Activated CD4-positive, CD25-positive, alpha-beta regulatory T cell treated with anti-CD3 and anti-CD28 coated beads, Interleukin-2, amount 50 U/mL, for 16 hours (primary cell): ENCODE data around the gene EFCAB6.

Experiments used
- DNase-seq: peaks from one replicate; pipeline ENCODE4 v3.0.0-alpha.2; 2020; ENCODE audit warnings: low read depth, low spot score

EFCAB6 gene

GRCh38 chr22:43750751-43751150 lies 61.4 kb downstream of the EFCAB6 start:
- DNase-seq: no peak

DNA sequence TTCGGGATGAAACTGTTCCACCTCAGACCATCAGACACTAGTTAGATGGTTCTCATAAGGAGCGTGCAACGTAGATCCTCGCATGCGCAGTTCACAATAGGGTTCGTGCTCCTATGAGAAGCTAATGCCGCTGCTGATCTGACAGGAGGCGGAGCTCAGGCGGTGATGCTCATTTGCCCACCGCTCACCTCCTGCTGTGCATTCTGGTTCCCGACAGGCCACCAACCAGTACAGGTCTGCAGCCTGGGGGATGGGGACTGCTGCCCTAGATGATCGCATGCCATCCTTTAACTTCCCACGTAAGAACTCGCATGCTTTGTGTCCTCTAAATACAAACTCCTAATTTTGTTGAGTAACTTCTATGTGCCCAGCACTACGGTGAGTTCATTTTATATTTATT lies 62.6 kb downstream of the EFCAB6 start:
- no peak for DNase-seq

GRCh38 chr22:43747877-43748276 lies 64.2 kb downstream of the EFCAB6 start:
- no peak for DNase-seq

DNA sequence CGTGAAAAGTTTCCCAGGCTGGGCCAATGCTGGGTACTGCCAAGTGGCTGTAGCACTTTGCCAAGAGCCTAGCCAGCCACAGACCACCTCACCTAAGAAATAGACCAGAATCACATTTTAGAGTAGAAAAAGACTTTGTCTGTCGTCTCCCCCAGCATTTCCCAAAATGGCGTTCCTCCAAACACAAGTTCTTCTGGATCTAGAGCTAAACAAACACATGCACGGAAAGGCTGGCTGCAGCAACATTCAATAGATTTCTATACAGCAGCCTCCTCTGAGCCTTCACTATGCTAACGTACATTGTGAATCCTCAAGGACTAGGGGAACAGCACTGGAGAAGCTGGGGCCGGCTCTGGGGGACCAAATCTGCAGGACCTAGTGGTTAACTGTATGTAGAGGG lies 65.0 kb downstream of the EFCAB6 start:
- no peak for DNase-seq

DNA sequence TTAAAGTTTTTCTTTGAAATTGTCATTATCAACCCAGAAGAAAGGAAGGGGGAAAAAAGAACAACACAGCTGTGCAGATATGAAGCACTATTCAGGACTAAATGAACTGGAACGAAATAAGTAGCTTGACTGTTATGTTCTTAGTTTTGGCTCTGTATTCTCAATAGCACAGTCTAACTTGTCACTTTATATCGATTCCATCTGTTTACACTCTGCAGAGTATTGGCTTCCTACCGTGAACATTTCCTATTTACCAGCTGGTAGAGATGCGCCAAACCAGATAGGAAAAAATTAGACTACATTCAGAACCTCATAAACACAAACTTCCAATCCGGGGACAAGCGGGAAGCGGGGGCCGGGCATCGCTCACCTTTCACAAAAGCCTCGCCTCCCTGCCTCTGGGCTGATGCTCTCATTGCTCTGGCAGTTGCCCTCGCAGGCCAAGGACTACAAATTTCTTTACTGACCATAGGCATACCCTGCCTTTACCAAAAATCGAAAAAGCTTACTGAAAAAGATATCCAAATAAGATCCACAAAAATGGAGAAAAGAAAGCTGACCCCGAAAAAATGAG lies 66.2 kb downstream of the EFCAB6 start:
- no peak for DNase-seq

- DNase-seq: no peak
These were observed 66.7 kb downstream of the EFCAB6 start for GRCh38 chr22:43745411-43745770.

GRCh38 chr22:43744700-43745410 lies 67.2 kb downstream of the EFCAB6 start:
- DNase-seq: no peak

- DNase-seq: no peak
These were observed 68.0 kb downstream of the EFCAB6 start for GRCh38 chr22:43743929-43744643.

DNA sequence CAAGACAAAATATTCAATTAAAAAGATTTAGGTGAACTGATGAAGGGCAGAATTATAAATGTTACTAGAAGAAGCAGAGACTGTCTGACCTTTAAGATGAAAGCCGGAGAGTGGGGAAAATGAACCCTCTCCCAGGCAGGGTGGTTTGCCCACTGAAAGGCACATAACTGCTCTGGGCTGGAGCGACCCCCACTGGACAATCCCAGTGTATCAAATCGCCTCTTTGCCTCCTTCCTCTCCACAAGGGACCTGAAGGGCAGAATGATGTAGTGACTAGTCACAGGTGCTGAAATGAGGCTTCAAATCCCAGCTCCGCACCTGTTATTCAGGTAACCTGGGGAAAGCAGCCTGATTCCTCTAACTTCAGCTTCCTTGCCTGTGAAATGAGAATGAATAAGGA lies 69.0 kb downstream of the EFCAB6 start:
- DNase-seq: no peak

DNA sequence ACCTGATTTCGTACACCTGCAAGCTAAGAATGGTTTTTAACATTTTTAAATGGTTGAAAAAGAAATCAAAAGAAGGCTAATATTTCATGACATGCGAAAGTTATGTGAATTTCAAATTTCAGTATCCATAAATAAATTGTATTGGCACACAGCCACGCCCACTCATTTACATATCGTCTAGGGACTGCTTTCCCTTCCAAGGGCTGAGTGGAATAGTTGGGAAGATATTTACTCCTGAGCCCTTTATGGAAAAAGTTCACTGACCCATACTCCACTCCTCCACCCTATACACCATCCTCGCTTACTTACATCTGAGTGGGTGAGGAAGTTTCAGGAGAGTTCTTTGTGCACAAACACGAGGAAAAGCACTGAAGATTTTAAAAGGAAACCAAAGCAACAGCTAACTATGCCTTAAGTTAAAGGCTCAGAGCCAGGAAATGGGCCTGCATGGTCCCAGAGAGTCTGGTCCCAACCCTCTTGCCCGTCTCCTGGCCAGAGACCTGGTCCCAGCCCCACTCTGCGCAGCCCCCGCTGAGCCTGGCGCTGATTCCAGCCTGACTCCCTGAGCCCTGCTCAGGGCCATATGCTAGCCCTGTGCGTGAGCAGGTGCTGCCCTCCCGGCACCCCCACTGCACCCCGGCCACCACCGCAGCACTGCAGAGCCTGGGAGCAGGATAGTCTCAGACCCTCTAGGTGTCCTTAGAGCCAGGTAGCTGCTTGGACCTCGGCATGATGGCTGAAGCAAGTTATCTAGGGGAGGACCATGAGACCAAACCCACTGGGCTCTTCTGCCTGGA lies 69.8 kb downstream of the EFCAB6 start:
- DNase-seq: no peak

DNA sequence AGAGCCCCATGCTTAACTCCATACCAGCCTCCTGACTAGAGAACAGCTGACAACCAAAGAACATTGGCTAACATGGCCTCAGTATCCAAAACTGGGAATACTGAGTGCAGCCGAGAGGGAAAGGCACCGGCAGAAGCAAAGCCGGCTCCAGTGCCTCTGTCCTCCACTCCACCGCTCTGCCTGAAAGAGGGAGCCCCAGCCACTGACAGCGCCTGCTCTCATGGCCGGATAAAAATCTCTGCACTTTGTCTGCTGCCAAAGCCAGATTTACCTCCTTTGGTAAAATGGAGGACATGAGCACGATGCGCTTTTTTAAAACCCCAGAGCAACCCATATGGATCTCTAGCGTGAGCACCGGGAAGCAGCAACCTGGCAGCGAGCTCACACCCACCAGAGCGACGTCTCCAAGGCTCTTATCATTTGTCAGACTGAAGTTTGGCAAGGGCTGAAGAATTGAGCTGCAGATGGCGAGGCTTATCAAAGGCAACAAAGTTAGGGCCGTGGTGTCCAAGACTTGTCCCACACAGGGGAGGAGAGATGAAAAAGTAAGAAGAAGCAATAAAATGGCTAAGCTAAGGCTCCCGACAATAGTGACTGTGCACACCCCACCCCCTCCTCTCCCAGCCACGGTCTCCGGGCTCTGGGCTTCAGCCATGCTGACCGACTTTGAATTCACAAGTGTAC lies 71.4 kb downstream of the EFCAB6 start:
- DNase-seq: no peak

- no peak for DNase-seq
These were observed 72.2 kb downstream of the EFCAB6 start for GRCh38 chr22:43739851-43740379.

DNA sequence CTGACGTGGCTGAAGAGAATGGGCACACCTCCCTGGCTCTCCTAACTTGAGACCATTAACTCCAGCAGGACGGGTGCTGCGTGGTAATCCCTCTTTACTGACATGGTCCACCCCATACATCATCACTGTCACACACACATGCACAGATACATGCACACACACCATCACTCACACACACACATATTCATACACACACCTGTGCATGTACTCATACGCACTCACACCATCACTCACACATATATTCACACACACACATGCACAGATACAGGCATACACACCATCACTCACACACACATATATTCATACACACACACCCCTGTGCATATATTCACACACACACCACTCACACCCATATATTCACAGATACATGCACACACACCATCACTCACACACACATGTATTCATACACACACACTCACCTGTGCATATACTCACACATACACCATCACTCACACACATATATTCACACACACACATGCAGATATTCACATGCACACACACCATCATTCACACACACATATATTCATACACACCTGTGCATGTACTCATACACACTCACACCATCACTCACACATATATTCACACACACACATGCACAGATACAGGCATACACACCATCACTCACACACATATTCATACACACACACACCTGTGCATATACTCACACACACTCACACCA lies 74.8 kb downstream of the EFCAB6 start:
- DNase-seq: no peak

DNA sequence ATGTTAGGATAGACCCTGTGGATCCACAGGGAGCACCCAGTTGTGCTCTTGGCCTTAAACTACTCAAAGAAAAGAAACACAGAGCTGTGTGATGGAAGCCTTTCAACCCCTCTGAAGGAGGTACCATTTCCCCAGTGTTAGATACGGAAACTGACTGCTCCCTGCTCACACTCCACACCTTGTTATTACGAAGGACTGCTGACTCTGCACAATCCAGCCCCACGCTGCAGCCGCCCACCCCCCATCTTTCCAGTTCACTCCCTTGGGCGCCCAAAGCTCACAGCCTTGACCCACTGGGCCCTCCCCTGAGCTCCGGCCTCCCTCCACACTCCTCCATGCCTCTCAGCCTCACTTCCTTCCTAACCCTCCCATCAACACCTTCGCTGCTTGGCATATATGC lies 75.5 kb downstream of the EFCAB6 start:
- DNase-seq: no peak

- no peak for DNase-seq
These were observed 77.5 kb downstream of the EFCAB6 start for GRCh38 chr22:43734370-43735150.

DNA sequence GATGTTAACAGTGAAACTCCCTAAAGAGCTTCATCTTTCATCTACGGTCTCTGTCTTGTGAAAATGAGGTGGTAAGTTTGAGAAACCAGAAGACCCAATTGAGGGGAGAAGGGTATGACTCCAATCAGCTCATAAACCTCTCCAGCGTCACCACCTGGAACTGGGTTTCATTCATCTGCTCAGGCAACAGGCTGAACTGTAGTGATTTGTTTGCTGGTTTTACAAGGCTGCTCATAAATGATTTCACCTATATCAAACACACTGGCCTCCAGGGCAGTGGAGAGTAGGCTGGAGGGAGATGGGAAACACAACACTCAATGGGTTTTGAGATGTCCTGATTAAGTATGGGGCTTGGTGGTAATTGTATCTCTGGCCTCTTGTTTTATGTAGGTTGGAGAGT lies 79.0 kb downstream of the EFCAB6 start:
- no peak for DNase-seq

DNA sequence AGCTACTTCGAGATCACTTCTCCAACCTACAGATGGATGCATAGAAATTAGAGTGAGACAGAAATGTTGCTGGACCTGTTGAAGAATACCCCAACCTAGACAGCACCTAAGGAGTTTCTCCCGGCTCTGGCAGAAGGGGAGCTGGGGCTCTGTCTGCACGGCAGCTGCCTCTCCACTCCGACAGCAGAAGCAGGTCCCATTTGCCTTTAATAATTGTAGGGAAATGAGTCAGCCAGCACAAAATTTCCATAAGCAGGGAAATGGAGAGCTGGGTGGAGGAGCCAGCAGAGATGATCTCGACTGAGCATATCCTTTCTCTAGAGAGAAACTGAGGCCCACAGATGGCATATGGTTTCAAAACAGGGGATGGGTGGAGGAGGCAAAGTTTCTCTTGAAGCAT lies 80.1 kb downstream of the EFCAB6 start:
- no peak for DNase-seq

DNA sequence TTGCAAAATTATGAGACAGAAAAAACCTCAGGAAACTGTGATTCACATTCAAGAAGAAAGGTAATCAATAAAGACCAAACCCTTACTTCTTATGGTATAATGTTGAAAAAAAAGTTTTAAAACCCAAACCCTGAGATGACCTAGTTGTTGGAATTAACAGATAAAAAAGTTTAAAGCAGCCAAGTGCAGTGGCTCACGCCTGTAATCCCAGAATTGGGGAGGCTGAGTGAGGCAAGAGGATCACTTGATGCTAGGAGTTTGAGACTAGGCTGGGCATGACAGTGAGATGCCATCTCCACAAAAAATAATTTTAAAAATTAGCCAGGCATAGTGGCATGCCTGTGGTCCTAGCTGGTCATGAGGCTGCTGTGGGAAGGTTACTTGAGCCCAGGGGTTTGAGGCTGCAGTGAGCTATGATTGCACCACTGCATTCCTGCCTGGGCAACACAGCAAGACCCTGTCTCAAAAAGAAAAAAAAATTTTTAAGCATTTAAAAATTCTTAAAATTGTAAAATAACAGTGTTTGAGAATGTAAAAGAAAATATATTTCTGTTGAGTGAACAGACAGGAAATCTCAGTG lies 85.1 kb downstream of the EFCAB6 start:
- no peak for DNase-seq

GRCh38 chr22:43726322-43726721 lies 85.8 kb downstream of the EFCAB6 start:
- no peak for DNase-seq

DNA sequence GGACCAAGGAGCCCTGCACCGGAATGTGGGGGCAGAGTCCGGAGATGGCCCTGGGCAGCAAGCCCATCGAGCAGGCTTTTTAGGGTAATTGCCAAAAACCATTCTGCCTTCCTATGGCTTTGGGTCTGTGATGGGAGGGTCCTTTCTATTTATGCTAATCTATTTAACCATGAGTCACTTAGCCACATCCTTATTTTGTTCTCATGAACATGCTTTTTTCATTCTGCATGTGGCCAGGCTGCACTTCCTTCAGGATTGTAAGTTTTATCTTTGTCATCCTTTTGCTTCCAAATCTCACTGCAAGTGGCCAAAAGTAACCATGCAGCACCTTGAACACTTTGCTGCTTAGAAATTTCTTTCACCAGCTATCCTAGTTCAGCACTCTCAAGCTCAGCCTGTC lies 88.3 kb downstream of the EFCAB6 start:
- no peak for DNase-seq
